NAMALWA (cell line): ENCODE measurements around the gene SLC44A4.
"Not testable (repeated sequence)": the region's sequence is repeated elsewhere in the genome, so short reads cannot be mapped to it uniquely, and the experiment has no call there.

Experiments used
- DNase-seq: peaks from one replicate; pipeline ENCODE4 v3.0.0-alpha.2; 2015; ENCODE audit warnings: low spot score

SLC44A4 gene

GRCh38 chr6:31858707-31859106, 20.1 kb downstream of the SLC44A4 start:
- DNase-seq = no peak

GRCh38 chr6:31857774-31858173, 21.0 kb downstream of the SLC44A4 start:
- DNase-seq = not testable (repeated sequence)

DNA sequence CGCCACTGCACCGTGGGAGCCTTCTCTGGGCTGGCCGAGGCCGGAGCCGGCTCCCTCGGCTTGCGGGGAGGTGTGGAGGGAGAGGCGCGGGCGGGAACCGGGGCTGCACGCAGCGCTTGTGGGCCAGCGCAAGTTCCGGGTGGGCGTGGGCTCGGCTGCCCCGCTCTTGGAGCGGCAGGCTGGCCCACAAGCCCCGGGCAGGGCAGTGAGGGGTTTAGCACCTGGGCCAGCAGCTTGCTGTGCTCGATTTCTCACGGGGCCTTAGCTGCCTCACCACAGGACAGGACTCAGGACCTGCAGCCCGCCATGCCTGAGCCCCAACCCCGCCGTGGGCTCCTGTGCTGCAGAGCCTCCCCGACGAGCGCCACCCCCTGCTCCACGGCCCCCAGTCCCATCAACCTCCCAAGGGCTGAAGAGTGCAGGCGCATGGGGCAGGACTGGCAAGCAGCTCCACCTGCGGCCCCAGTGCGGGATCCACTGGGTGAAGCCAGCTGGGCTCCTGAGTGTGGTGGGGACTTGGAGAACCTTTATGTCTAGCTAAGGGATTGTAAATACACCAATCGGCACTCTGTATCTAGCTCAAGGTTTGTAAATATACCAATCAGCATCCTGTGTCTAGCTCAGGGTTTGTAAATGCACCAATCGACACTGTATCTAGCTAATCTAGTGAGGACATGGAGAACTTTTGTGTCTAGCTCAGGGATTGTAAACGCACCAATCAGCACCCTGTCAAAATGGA, 26.6 kb downstream of the SLC44A4 start:
- not testable (repeated sequence) for DNase-seq

DNA sequence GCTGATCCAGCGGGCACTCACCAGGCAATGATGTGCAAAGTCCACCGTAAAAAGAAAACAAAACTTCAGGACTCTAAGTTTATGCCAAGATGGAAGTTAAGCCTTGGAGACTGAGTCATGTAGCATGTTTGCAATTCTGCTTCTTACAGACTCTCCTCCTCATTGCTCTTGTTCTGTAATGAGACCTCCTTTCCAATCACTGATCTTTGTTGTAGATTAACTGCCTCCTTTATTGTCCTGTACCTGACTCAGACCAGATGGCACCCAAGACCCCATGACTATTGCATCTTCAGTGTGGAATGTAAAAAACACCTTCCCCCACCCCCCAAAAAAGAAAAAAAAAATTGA, 27.3 kb downstream of the SLC44A4 start:
- no peak for DNase-seq

DNA sequence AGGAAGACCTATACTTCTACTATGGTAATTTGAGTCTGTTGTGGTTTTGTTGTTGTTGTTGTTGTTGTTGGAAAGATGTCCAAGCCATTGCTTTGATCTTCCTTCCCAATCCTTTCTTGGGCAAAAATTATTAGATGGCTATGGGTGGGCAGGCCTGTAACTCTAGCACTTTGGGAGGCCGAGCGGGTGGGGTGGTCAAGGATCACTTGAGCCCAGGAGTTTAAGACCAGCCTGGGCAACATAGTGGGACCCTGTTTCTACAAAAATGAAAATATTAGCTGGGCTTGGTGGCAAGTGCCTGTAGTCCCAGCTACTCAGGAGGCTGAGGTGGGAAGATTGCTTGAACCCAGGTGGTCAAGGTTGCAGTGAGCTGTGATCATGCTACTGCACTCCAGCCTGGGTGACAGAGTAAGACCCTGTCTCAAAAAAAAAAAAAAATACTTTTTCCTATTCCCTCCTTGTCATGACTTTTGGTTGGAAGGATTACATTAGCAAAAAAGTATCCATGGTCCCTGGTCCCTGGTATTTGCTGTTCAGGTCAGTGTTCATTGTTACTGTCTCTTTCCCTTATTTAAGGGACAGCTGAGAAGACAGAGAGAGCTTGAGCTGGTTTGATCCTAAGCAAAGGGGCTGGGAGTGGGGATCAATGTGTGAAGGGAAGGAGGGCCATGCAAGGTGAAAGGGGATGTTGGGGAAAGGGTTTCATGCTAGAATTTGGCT, 27.9 kb downstream of the SLC44A4 start:
- no peak for DNase-seq

GRCh38 chr6:31847276-31847978, 31.4 kb downstream of the SLC44A4 start:
- no peak for DNase-seq

DNA sequence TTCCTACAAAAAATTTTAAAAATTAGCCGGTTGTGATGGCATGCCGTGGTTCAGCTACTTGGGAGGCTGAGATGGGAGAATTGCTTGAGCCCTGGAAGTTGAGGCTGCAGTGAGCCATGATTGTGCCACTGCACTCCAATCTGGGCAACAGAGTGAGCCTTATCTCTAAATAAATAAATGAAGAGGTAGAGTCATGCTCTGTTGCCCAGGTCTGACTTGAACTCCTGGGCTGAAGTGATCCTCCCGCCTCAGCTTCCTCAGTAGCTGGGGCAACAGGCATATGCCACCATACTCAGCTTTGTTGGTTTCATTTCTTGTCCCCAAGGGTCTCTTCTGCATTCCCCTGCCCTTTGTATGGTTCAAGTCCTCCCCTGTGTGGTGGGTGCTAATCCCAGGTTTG, 34.3 kb downstream of the SLC44A4 start:
- DNase-seq = no peak

GRCh38 chr6:31842053-31842452, 36.7 kb downstream of the SLC44A4 start:
- no peak for DNase-seq

- not testable (repeated sequence) for DNase-seq
Observed at GRCh38 chr6:31839779-31840126, 39.0 kb downstream of the SLC44A4 start.

- no peak for DNase-seq
Observed at GRCh38 chr6:31838968-31839367, 39.8 kb downstream of the SLC44A4 start.

- not testable (repeated sequence) for DNase-seq
Observed at GRCh38 chr6:31838114-31838553, 40.7 kb downstream of the SLC44A4 start.

GRCh38 chr6:31837369-31838113, 41.3 kb downstream of the SLC44A4 start:
- no peak for DNase-seq

DNA sequence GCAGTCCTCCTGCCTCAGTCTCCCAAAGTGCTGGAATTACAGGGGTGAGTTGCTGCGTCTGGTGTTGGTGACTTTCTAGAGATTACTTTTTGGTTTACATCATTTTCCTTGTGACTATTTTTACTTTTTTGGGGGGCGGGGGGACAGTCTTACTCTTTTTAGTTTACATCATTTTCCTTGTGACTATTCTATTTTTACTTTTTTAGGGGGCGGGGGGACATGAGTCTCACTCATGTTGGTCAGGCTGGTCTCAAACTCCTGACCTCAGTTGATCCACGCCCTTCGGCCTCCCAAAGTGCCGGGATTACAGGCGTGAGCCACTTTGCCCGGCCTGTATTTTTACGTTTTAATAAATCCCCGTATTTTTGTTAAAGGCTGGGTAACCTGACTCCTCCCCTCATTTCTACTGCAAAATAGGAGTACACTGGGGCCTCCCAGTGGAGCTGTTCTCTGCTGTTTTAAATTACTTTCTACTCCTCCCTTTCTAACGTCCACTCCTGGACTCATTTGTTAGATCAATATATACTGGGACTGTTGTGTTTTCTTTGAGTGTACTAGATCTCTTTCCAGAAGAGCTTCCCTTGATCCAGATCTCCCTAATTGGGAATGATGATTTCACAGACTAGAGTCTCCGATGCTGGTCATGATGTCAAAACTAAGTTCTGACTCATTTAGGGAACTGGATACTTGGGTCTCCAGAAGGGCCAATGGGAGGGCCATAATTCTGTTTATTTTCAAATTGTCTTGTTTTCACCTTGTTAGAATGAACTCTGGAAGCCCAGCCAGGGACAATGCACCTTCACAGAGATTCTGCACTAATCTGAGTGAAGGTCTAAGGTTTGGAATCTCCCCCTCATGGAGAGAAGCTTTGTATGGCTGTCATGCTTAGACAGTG, 42.1 kb downstream of the SLC44A4 start:
- no peak for DNase-seq

DNA sequence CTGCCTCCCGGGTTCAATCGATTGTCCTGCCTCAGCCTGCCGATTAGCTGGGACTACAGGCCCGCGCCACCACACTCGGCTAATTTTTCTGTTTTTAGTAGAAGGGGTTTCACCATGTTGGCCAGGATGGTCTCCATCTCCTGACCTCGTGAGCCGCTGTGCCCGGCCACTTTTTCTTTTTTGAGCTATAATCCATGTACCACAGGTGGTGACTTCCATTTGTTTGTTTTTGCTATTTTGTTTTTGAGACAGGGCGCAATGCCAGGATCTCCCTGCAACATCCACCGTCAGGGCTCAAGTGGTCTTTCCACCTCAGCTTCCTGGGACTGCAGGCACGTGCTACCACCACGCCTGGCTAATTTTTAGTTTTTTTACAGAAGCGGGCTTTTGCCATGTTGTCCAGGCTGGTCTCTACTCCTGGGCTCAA, 42.7 kb downstream of the SLC44A4 start:
- no peak for DNase-seq

DNA sequence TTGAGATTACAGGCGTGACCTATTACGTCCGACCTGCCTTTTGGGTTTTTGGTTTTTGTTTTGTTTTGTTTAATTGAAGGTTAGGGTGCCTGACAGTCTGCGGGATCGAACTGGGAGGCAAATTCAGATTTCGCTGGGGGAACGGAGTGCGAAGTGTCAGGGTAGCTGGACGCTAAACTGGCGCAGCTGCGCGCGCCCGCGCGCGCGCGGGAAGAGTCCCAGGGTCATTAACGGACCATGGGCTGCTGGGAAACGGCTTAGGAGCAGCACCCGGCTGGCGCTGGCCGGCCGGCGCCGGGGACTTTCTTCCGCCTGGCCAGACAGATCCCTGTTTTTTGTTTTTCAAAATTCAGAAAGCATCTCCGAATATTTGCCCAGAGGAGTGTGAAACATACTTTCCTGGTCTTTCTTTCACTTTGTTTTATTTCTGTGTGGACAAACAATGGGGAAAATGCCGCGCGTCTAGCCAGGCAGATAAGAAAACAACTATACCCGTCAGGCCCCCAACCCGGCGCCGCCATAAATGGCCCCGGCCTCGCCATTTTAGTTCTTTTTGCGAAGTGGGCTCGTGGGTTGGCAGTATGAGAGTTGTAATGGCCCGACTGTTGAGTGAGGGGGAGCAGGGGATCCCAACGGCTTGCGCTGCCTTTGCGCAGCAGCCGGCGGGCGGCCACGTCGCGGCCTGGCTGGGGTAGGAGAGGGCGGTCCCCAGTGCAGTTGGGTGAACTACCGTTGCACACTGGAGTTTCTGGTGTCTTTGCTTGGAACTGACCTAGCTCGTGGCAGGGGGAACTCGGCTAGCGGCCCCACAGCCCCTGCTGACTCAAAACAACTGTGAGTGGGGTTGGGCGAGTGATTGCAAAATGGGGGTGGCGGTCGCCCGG, 44.2 kb downstream of the SLC44A4 start:
- DNase-seq = peak; percentile 82

GRCh38 chr6:31831350-31832215, 47.2 kb downstream of the SLC44A4 start:
- DNase-seq = no peak

DNA sequence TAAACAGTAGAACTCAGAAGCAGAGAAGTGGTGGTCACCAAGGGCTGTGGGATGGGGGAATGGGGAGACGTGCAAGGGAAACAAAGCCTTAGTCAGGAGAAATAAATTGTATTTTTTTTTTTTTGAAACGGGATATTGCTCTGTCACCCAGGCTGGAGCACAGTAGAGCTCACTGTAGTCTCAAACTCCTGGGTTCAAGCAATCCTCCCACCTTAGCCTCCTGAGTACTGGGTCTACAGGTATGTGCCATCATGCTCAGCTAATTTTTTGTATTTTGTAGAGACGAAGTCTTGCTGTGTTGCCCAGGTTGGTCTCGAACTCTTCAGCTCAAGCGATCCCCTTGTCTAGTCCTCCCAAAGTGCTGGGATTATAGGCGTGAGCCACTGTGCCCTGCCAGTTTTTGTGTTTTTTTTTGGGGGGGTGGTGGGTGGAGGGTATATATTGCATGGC, 47.9 kb downstream of the SLC44A4 start:
- no peak for DNase-seq

DNA sequence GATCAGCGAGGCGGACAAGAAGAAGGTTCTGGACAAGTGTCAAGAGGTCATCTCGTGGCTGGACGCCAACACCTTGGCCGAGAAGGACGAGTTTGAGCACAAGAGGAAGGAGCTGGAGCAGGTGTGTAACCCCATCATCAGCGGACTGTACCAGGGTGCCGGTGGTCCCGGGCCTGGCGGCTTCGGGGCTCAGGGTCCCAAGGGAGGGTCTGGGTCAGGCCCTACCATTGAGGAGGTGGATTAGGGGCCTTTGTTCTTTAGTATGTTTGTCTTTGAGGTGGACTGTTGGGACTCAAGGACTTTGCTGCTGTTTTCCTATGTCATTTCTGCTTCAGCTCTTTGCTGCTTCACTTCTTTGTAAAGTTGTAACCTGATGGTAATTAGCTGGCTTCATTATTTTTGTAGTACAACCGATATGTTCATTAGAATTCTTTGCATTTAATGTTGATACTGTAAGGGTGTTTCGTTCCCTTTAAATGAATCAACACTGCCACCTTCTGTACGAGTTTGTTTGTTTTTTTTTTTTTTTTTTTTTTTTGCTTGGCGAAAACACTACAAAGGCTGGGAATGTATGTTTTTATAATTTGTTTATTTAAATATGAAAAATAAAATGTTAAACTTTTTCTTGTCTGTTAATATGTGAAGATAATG, 49.0 kb downstream of the SLC44A4 start:
- peak; percentile 83 for DNase-seq
